RPMI7951 (cell line): ENCODE results near the gene GALNT10. TPM values are rescaled to one million over a fixed set of nuclear protein-coding genes. Genes with fewer than 3 reads are reported as not detected.

Source experiments
- DNase-seq: peaks from one replicate; pipeline ENCODE4 v3.0.0-alpha.2; 2012; ENCODE audit warnings: low read depth
- total RNA-seq: library from RNA; depleted of rRNA; stranded (reverse); fragments of >200 nt; shearing (Covaris generic); gene quantifications from 2 replicates; pipeline ENCODE4 v1.2.3, GENCODE V29; 2014

Gene GALNT10
- total RNA-seq, 1 experiment from 2014 or later, result 27.9 TPM

GRCh38 chr5:154202379-154203260 is 12.1 kb downstream of the GALNT10 start:
- DNase-seq, result no peak

GRCh38 chr5:154203798-154204578 is 13.5 kb downstream of the GALNT10 start:
- no peak for DNase-seq

- no peak for DNase-seq
Measured at GRCh38 chr5:154205441-154206117, 15.0 kb downstream of the GALNT10 start.

GRCh38 chr5:154206311-154206710 is 15.8 kb downstream of the GALNT10 start:
- no peak for DNase-seq

GRCh38 chr5:154207204-154207603 is 16.7 kb downstream of the GALNT10 start:
- DNase-seq, result no peak

- no peak for DNase-seq
Measured at GRCh38 chr5:154209591-154210081, 19.1 kb downstream of the GALNT10 start.

- no peak for DNase-seq
Measured at GRCh38 chr5:154210163-154210562, 19.6 kb downstream of the GALNT10 start.

GRCh38 chr5:154211641-154212390 is 21.3 kb downstream of the GALNT10 start:
- no peak for DNase-seq

GRCh38 chr5:154213592-154213991 is 23.1 kb downstream of the GALNT10 start:
- DNase-seq, result no peak

GRCh38 chr5:154214371-154215106 is 24.0 kb downstream of the GALNT10 start:
- DNase-seq, result no peak

- no peak for DNase-seq
Measured at GRCh38 chr5:154215571-154216325, 25.2 kb downstream of the GALNT10 start.

GRCh38 chr5:154217462-154217861 is 26.9 kb downstream of the GALNT10 start:
- no peak for DNase-seq

GRCh38 chr5:154218786-154219185 is 28.3 kb downstream of the GALNT10 start:
- DNase-seq, result no peak

- DNase-seq, result peak; percentile 78
Measured at GRCh38 chr5:154220625-154221024, 30.1 kb downstream of the GALNT10 start.

- peak; percentile 96 for DNase-seq
Measured at GRCh38 chr5:154221371-154221896, 30.9 kb downstream of the GALNT10 start.

GRCh38 chr5:154222414-154222813 is 31.9 kb downstream of the GALNT10 start:
- DNase-seq, result no peak

- DNase-seq, result no peak
Measured at GRCh38 chr5:154223320-154223719, 32.8 kb downstream of the GALNT10 start.

GRCh38 chr5:154227090-154227489 is 36.6 kb downstream of the GALNT10 start:
- no peak for DNase-seq

- DNase-seq, result no peak
Measured at GRCh38 chr5:154228696-154229095, 38.2 kb downstream of the GALNT10 start.

GRCh38 chr5:154230526-154230925 is 40.0 kb downstream of the GALNT10 start:
- no peak for DNase-seq
